H9 (cell line): ENCODE results near the gene EML4. TPM values are rescaled to one million over a fixed set of nuclear protein-coding genes. Genes with fewer than 3 reads are reported as not detected.

ENCODE experiments used
- DNase-seq: peaks from one replicate; pipeline ENCODE4 v3.0.0-alpha.2; 2017
- H2AFZ ChIP-seq: one replicate; pipeline ENCODE4 v1.6.1; 2013; ENCODE audit warnings: mild to moderate bottlenecking, low read length, control low read depth, moderate library complexity
- H2AK5ac ChIP-seq: 2 replicates; pipeline ENCODE4 v1.6.1; 2013; ENCODE audit warnings: low read length, control low read depth, mixed read lengths; ENCODE audit not compliant: insufficient read length
- H2BK120ac ChIP-seq: one replicate; pipeline ENCODE4 v1.6.1; 2013; ENCODE audit warnings: low read depth, mild to moderate bottlenecking, low read length, control low read depth, inconsistent platforms; ENCODE audit not compliant: poor library complexity, severe bottlenecking
- H2BK12ac ChIP-seq: 2 replicates; pipeline ENCODE4 v1.6.1; 2013; ENCODE audit warnings: low read length, control low read depth, mixed read lengths, low read depth; ENCODE audit not compliant: insufficient read length
- H2BK15ac ChIP-seq: 2 replicates; pipeline ENCODE4 v1.6.1; 2013; ENCODE audit warnings: low read depth, low read length, control low read depth
- H2BK20ac ChIP-seq: one replicate; pipeline ENCODE4 v1.6.1; 2013; ENCODE audit warnings: low read depth, mild to moderate bottlenecking, low read length, control low read depth, inconsistent platforms; ENCODE audit not compliant: poor library complexity, severe bottlenecking
- H2BK5ac ChIP-seq: 2 replicates; pipeline ENCODE4 v1.6.1; 2013; ENCODE audit warnings: low read length, control low read depth, mixed read lengths; ENCODE audit not compliant: insufficient read length
- H3K14ac ChIP-seq: 2 replicates; pipeline ENCODE4 v1.6.1; 2013; ENCODE audit warnings: low read length, control low read depth; ENCODE audit not compliant: insufficient read depth
- H3K18ac ChIP-seq: 2 replicates; pipeline ENCODE4 v1.6.1; 2013; ENCODE audit warnings: low read depth, mild to moderate bottlenecking, mixed read lengths, low read length, control low read depth; ENCODE audit not compliant: insufficient read length
- H3K23ac ChIP-seq: 2 replicates; pipeline ENCODE4 v1.6.1; 2013; ENCODE audit warnings: low read length, control low read depth, mixed read lengths, low read depth; ENCODE audit not compliant: insufficient read length
- H3K23me2 ChIP-seq: 2 replicates; pipeline ENCODE4 v1.6.1; 2013; ENCODE audit warnings: low read depth, mild to moderate bottlenecking, mixed read lengths, low read length, control low read depth; ENCODE audit not compliant: insufficient read length, poor library complexity, severe bottlenecking
- H3K27ac ChIP-seq: 2 replicates; pipeline ENCODE4 v1.5.1; 2013; ENCODE audit warnings: low read length, control low read depth, mixed read lengths, low read depth; ENCODE audit not compliant: insufficient read length
- H3K27me3 ChIP-seq: 2 replicates; pipeline ENCODE4 v1.6.1; 2013; ENCODE audit warnings: low read length, control low read depth, inconsistent platforms; ENCODE audit not compliant: insufficient read depth
- H3K4ac ChIP-seq: 2 replicates; pipeline ENCODE4 v1.6.1; 2013; ENCODE audit warnings: low read depth, mild to moderate bottlenecking, control low read depth, inconsistent platforms, low read length, moderate library complexity
- H3K4me1 ChIP-seq: 2 replicates; pipeline ENCODE4 v1.6.1; 2013; ENCODE audit warnings: low read length, control low read depth, inconsistent platforms; ENCODE audit not compliant: insufficient read depth
- H3K4me2 ChIP-seq: 2 replicates; pipeline ENCODE4 v1.6.1; 2013; ENCODE audit warnings: low read length, control low read depth, mixed read lengths; ENCODE audit not compliant: insufficient read length, insufficient read depth
- H3K56ac ChIP-seq: 2 replicates; pipeline ENCODE4 v1.6.1; 2013; ENCODE audit warnings: low read depth, mild to moderate bottlenecking, mixed read lengths, low read length, control low read depth; ENCODE audit not compliant: insufficient read length
- H3K79me1 ChIP-seq: 2 replicates; pipeline ENCODE4 v1.6.1; 2013; ENCODE audit warnings: low read depth, mild to moderate bottlenecking, moderate library complexity, low read length, control low read depth, inconsistent platforms; ENCODE audit not compliant: insufficient read depth, poor library complexity, severe bottlenecking
- H3K79me2 ChIP-seq: 2 replicates; pipeline ENCODE4 v1.6.1; 2013; ENCODE audit warnings: low read length, control low read depth, inconsistent platforms; ENCODE audit not compliant: insufficient read depth
- H3K9ac ChIP-seq: 2 replicates; pipeline ENCODE4 v1.6.1; 2013; ENCODE audit warnings: low read length, control low read depth, mixed read lengths; ENCODE audit not compliant: insufficient read length; ENCODE audit errors: extremely low read depth
- H3K9me3 ChIP-seq: one replicate; pipeline ENCODE4 v1.6.1; 2013; ENCODE audit warnings: low read depth, low read length, inconsistent platforms; ENCODE audit not compliant: control insufficient read depth
- H3T11ph ChIP-seq: one replicate; pipeline ENCODE4 v1.6.1; 2013; ENCODE audit warnings: mild to moderate bottlenecking, low read length, control low read depth, inconsistent platforms
- H4K20me1 ChIP-seq: one replicate; pipeline ENCODE4 v1.6.1; 2013; ENCODE audit not compliant: control insufficient read depth, insufficient read length, insufficient read depth
- H4K5ac ChIP-seq: 2 replicates; pipeline ENCODE4 v1.6.1; 2013; ENCODE audit warnings: low read depth, mild to moderate bottlenecking, mixed read lengths, low read length, control low read depth; ENCODE audit not compliant: insufficient read length
- H4K8ac ChIP-seq: replicated peaks from 2 replicates; pipeline ENCODE4 v1.6.1; 2013; ENCODE audit warnings: low read length, control low read depth, mixed read lengths, low read depth; ENCODE audit not compliant: insufficient read length
- H4K91ac ChIP-seq: 2 replicates; pipeline ENCODE4 v1.6.1; 2013; ENCODE audit warnings: low read depth, mild to moderate bottlenecking, moderate library complexity, mixed read lengths, low read length, control low read depth; ENCODE audit not compliant: insufficient read length
- H3K27ac Mint-ChIP-seq, 3 experiments: 2 replicates in 2 of 3; 3 replicates in 1 of 3; pipeline ENCODE4 v1.8.0; 2020 to 2021; ENCODE audit warnings: mixed read lengths in 3 of 3, mild to moderate bottlenecking in 1 of 3, moderate library complexity in 1 of 3
- H3K27me3 Mint-ChIP-seq: 2 replicates; pipeline ENCODE4 v1.8.0; 2021; ENCODE audit warnings: low read depth, mild to moderate bottlenecking, moderate library complexity, mixed read lengths
- H3K36me3 Mint-ChIP-seq, 3 experiments: 2 replicates in 2 of 3; 3 replicates in 1 of 3; pipeline ENCODE4 v1.8.0; 2020 to 2021; ENCODE audit warnings: low read depth in 3 of 3, mixed read lengths in 3 of 3; ENCODE audit not compliant: insufficient read depth in 1 of 3
- H3K4me1 Mint-ChIP-seq, 2 experiments: 2 replicates each; pipeline ENCODE4 v1.8.0; 2020; ENCODE audit warnings: mixed read lengths in 2 of 2
- H3K4me3 Mint-ChIP-seq, 2 experiments: 2 replicates in 1 of 2; 3 replicates in 1 of 2; pipeline ENCODE4 v1.8.0; 2020 to 2021; ENCODE audit warnings: mild to moderate bottlenecking in 2 of 2, mixed read lengths in 2 of 2, moderate library complexity in 1 of 2
- H3K9me3 Mint-ChIP-seq, 2 experiments: 2 replicates in 1 of 2; 3 replicates in 1 of 2; pipeline ENCODE4 v1.8.0; 2020; ENCODE audit warnings: mild to moderate bottlenecking in 2 of 2, mixed read lengths in 2 of 2, moderate library complexity in 1 of 2
- CTCF ChIP-seq: fragments of 200-600 bp; sonication (generic); conservative IDR thresholded peaks from 3 replicates; pipeline ENCODE4 v1.8.0; 2021; ENCODE audit warnings: antibody characterized with exemption, mild to moderate bottlenecking
- WGBS: extraction: QIAGEN DNeasy Blood & Tissue Kit; methylation state at CpG from one replicate; pipeline ENCODE4 v1.1.7; 2013; ENCODE audit warnings: missing lambda C conversion rate, low lambda C conversion rate, mixed read lengths; ENCODE audit not compliant: insufficient read length; ENCODE audit errors: extremely low coverage; 5-methylcytosine and 5-hydroxymethylcytosine counted together
- total RNA-seq: library from RNA; stranded (reverse); gene quantifications from 2 replicates; pipeline ENCODE4 v1.2.1, GENCODE V29; 2021

The EML4 gene
- total RNA-seq, 1 experiment from 2014 or later, result 68.6 TPM

- no peaks in the 10 kb centered on the region for H3K27me3 ChIP-seq
- peak overlapping the region; percentile 91 for H3K4me2 ChIP-seq
- H3K18ac ChIP-seq, result no peak overlapping the region
- no peaks in the 10 kb centered on the region for H3K79me1 ChIP-seq
- H3K27ac ChIP-seq, result no peak overlapping the region
- no peak overlapping the region for H4K5ac ChIP-seq
- H3K9me3 Mint-ChIP-seq, result no peaks in the 10 kb centered on the region
- no peak overlapping the region for H3K56ac ChIP-seq
- peaks cover 1% of the 10 kb centered on the region; the same call in 1 of the 2 replicates for H3K27me3 Mint-ChIP-seq
- no peak overlapping the region for H2BK15ac ChIP-seq
- peaks cover 9% of the 10 kb centered on the region for H3K23me2 ChIP-seq
- H3K79me2 ChIP-seq, result peaks cover 19% of the 10 kb centered on the region; the same call in 1 of the 2 replicates
- no peaks in the 10 kb centered on the region; the same call in 1 of the 2 replicates for H3K4me1 ChIP-seq
- peaks cover 0 to under 1% (median 0%) of the 10 kb centered on the region in 3 experiments; a peak in 1 of 7 replicates for H3K36me3 Mint-ChIP-seq
- no peak overlapping the region for H3K4me3 Mint-ChIP-seq
- no peak for DNase-seq
- H2BK12ac ChIP-seq, result no peak overlapping the region
- no peaks in the 10 kb centered on the region for H4K20me1 ChIP-seq
- H3T11ph ChIP-seq, result no peak overlapping the region
- peak overlapping the region; percentile 71 for H3K9ac ChIP-seq
- no peak overlapping the region for H2AFZ ChIP-seq
- H2BK5ac ChIP-seq, result no peak overlapping the region
- no peak for TF ChIP-seq CTCF
- H3K9me3 ChIP-seq, result no peaks in the 10 kb centered on the region
- H2BK20ac ChIP-seq, result no peak overlapping the region
- H2BK120ac ChIP-seq, result no peak overlapping the region
- no peak overlapping the region for H2AK5ac ChIP-seq
- no peak overlapping the region for H3K4ac ChIP-seq
- H4K8ac ChIP-seq, result no peak overlapping the region
- H4K91ac ChIP-seq, result no peak overlapping the region
- H3K23ac ChIP-seq, result no peak overlapping the region
- H3K4me1 Mint-ChIP-seq, result peaks cover 4 to 13% of the 10 kb centered on the region in 2 experiments
- H3K27ac Mint-ChIP-seq, result no peak overlapping the region
- H3K14ac ChIP-seq, result no peak overlapping the region
- no CpG with 5 or more reads among the region's 9 CpGs for WGBS
Observed at GRCh38 chr2:42170619-42171395, 1.7 kb downstream of the EML4 start.
